ENCODE results near the gene DHRS4L2. TPM values are rescaled to one million over a fixed set of nuclear protein-coding genes. Genes with fewer than 3 reads are reported as not detected.

The DHRS4L2 gene
- polyA plus RNA-seq, 1 donor from 2014 or later = 14.6 TPM

- Mint-ChIP-seq H3K9me3 (no peaks in the 10 kb centered on the region), H3K4me1 (peaks cover 22 to 26% (median 26%) of the 10 kb centered on the region in 3 donors), H3K27ac (peak within 1 kb of the TSS; percentile 77 to 93 (median 92)), H3K4me3 (peak within 1 kb of the TSS; percentile 83 to 94 (median 88)), H3K27me3 (no peaks in the 10 kb centered on the region), H3K36me3 (peaks cover 3% of the 10 kb centered on the region)
Measured at GRCh38 chr14:24051789-24052655, 63.3 kb downstream of the DHRS4L2 start, which contains the start of gene CARMIL3. TSS of gene CARMIL3 (plus strand) at chr14:24052009. CDS start at chr14:24052154, 145 bp downstream.

DNA sequence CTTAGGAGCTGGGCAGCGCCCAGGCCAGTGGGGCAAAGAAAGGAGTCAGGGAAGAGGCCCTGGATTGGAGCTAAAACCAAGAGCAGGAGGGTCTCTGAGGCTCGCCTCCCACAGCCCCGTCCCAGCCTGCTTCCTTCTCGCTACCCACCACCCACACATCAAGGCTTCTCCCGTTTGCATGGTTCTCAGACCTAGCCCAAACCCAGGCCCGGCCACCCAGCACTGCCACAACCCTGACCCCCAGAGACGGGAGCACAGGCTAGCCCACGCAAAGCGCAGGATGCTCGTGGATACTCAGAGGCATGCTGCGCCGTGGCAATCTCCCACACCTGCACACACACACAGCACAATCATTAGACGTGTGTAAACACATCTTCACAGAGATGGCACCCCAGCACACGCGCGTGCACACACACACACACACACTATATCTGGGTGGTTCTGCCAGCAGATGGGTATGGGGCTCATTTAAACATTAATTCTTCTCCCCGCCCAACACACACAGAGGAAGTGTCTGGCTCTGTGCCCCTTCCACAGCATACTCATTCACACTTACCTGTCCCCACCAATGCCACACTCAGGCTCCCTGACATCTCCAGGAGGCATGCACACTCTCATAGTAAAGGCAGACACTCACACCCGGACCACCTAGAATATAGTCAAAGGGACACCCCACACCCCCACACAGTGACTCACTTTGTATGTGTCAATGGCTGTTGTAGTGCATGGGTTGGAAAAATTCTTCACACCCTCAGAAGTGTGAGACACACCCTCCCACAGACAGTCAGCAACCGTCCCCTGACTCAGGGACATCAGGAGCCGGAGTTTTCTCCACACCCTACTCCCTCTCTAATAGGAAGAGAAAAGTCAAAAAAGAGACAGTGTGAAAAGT, 64.2 kb downstream of the DHRS4L2 start:
- Mint-ChIP-seq H3K4me1 (peaks cover 22 to 26% (median 26%) of the 10 kb centered on the region in 3 donors), H3K27ac (peak overlapping the region in 2 of 3 donors; percentile 11 to 16), H3K27me3 (no peaks in the 10 kb centered on the region), H3K4me3 (peak overlapping the region; percentile 66 to 84 (median 82)), H3K36me3 (peaks cover 3% of the 10 kb centered on the region), H3K9me3 (no peaks in the 10 kb centered on the region)

- H3K9me3 Mint-ChIP-seq = no peaks in the 10 kb centered on the region
- peaks cover 21 to 30% (median 24%) of the 10 kb centered on the region in 3 donors for H3K4me1 Mint-ChIP-seq
- H3K36me3 Mint-ChIP-seq = peaks cover 5% of the 10 kb centered on the region
- H3K27me3 Mint-ChIP-seq = peaks cover 2% of the 10 kb centered on the region
- peak overlapping the region; percentile 66 to 84 (median 82) for H3K4me3 Mint-ChIP-seq
- peak overlapping the region in 1 of 3 donors; percentile 53 for H3K27ac Mint-ChIP-seq
Measured at GRCh38 chr14:24053548-24054323, 65.0 kb downstream of the DHRS4L2 start.

DNA sequence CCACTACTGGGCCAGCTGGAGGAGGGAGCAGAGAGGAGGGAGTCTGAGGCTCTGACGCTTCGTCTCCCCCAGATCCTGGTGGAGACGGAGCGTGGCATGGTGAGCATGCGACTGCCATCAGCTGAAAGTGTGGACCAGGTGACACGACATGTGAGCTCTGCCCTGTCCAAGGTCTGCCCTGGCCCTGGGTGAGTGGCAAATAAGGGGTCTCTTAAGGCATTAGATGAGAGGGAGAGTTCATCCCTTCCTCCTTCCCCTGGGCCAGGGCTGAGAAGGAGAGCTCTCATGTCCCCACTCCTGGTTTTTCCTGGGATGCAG, 65.6 kb downstream of the DHRS4L2 start:
- H3K4me1 Mint-ChIP-seq = peaks cover 17 to 25% (median 18%) of the 10 kb centered on the region in 3 donors
- peaks cover 5% of the 10 kb centered on the region for H3K36me3 Mint-ChIP-seq
- peaks cover 2% of the 10 kb centered on the region for H3K27me3 Mint-ChIP-seq
- H3K4me3 Mint-ChIP-seq = peak overlapping the region in 1 of 4 donors; percentile 84
- no peaks in the 10 kb centered on the region for H3K9me3 Mint-ChIP-seq
- no peak overlapping the region for H3K27ac Mint-ChIP-seq

- Mint-ChIP-seq H3K27me3 (peaks cover 2% of the 10 kb centered on the region), H3K4me1 (peaks cover 16 to 24% (median 17%) of the 10 kb centered on the region in 3 donors), H3K4me3 (peak overlapping the region in 1 of 4 donors; percentile 67), H3K27ac (no peak overlapping the region), H3K36me3 (peaks cover 5% of the 10 kb centered on the region), H3K9me3 (no peaks in the 10 kb centered on the region)
Measured at GRCh38 chr14:24054646-24055045, 65.9 kb downstream of the DHRS4L2 start.

Other genes starting within 250 kb of the DHRS4L2 start
- 29.8 TPM for gene DHRS4, start 35.2 kb upstream of the DHRS4L2 start, polyA plus RNA-seq
- gene CARMIL3, start 63.1 kb downstream of the DHRS4L2 start, polyA plus RNA-seq = 0.35 TPM
- not detected for gene CPNE6, start 82.6 kb downstream of the DHRS4L2 start, polyA plus RNA-seq
- 50.2 TPM for gene PCK2, start 105.4 kb downstream of the DHRS4L2 start, polyA plus RNA-seq
- 74.5 TPM for gene DCAF11, start 125.8 kb downstream of the DHRS4L2 start, polyA plus RNA-seq
- gene NRL, start 126.0 kb downstream of the DHRS4L2 start, polyA plus RNA-seq = 2.6 TPM
- gene FITM1, start 141.7 kb downstream of the DHRS4L2 start, polyA plus RNA-seq = 1.1 TPM
- 804 TPM for gene PSME1, start 147.3 kb downstream of the DHRS4L2 start, polyA plus RNA-seq
- gene EMC9, start 152.7 kb downstream of the DHRS4L2 start, polyA plus RNA-seq = 18.2 TPM
- gene PSME2, start 157.7 kb downstream of the DHRS4L2 start, polyA plus RNA-seq = 328 TPM
- 54.3 TPM for gene RNF31, start 158.6 kb downstream of the DHRS4L2 start, polyA plus RNA-seq
- gene IRF9, start 172.3 kb downstream of the DHRS4L2 start, polyA plus RNA-seq = 136 TPM
- gene REC8, start 183.2 kb downstream of the DHRS4L2 start, polyA plus RNA-seq = 12.5 TPM
- 15.8 TPM for gene IPO4, start 199.9 kb downstream of the DHRS4L2 start, polyA plus RNA-seq
- 25.1 TPM for gene TM9SF1, start 206.5 kb downstream of the DHRS4L2 start, polyA plus RNA-seq
- 0.84 TPM for gene TSSK4, start 216.8 kb downstream of the DHRS4L2 start, polyA plus RNA-seq
- gene CHMP4A, start 224.6 kb downstream of the DHRS4L2 start, polyA plus RNA-seq = 170 TPM
- gene MDP1, start 227.1 kb downstream of the DHRS4L2 start, polyA plus RNA-seq = 33.5 TPM
- gene NEDD8, start 243.4 kb downstream of the DHRS4L2 start, polyA plus RNA-seq = 273 TPM
- 64.1 TPM for gene GMPR2, start 244.0 kb downstream of the DHRS4L2 start, polyA plus RNA-seq

All from IgD-negative memory B cell (primary cell).